PFSK-1 (cell line): ENCODE data around the gene TMEM259.

Experiments
- FOXP2 ChIP-seq: optimal IDR thresholded peaks from 2 replicates; pipeline ENCODE3; 2011; ENCODE audit warnings: borderline replicate concordance, control low read depth, inconsistent platforms; ENCODE audit not compliant: insufficient read depth; ENCODE audit errors: extremely low read length, extremely low read depth
- POLR2AphosphoS5 ChIP-seq: IDR thresholded peaks from 2 replicates; pipeline ENCODE4 v1.6.1; 2012; ENCODE audit warnings: low read depth, mild to moderate bottlenecking, control low read depth, low read length, moderate library complexity
- SIN3A ChIP-seq: IDR thresholded peaks from 2 replicates; pipeline ENCODE4 v1.6.1; 2012; ENCODE audit warnings: mild to moderate bottlenecking, low read length, moderate library complexity, borderline replicate concordance; ENCODE audit not compliant: insufficient read depth
- TAF1 ChIP-seq: IDR thresholded peaks from 2 replicates; pipeline ENCODE4 v1.6.1; 2012; ENCODE audit warnings: low read length, control low read depth, borderline replicate concordance; ENCODE audit not compliant: insufficient read depth

- TF ChIP-seq TAF1 (no peak), SIN3A (no peak), POLR2AphosphoS5 (no peak), FOXP2 (no peak)
Measured at GRCh38 chr19:1017115-1017905, 3.6 kb downstream of the TMEM259 start.
